H9 (cell line): Measurements from ENCODE around the gene SLC25A22. TPM values are rescaled to one million over a fixed set of nuclear protein-coding genes. Genes with fewer than 3 reads are reported as not detected.
A peak's percentile ranks its signal among the peaks of the same experiment; 100 is the strongest.

Source experiments
- DNase-seq: peaks from one replicate; pipeline ENCODE4 v3.0.0-alpha.2; 2017
- H2AFZ ChIP-seq: one replicate; pipeline ENCODE4 v1.6.1; 2013; ENCODE audit warnings: mild to moderate bottlenecking, low read length, control low read depth, moderate library complexity
- H2AK5ac ChIP-seq: 2 replicates; pipeline ENCODE4 v1.6.1; 2013; ENCODE audit warnings: low read length, control low read depth, mixed read lengths; ENCODE audit not compliant: insufficient read length
- H2BK120ac ChIP-seq: one replicate; pipeline ENCODE4 v1.6.1; 2013; ENCODE audit warnings: low read depth, mild to moderate bottlenecking, low read length, control low read depth, inconsistent platforms; ENCODE audit not compliant: poor library complexity, severe bottlenecking
- H2BK12ac ChIP-seq: 2 replicates; pipeline ENCODE4 v1.6.1; 2013; ENCODE audit warnings: low read length, control low read depth, mixed read lengths, low read depth; ENCODE audit not compliant: insufficient read length
- H2BK15ac ChIP-seq: 2 replicates; pipeline ENCODE4 v1.6.1; 2013; ENCODE audit warnings: low read depth, low read length, control low read depth
- H2BK20ac ChIP-seq: one replicate; pipeline ENCODE4 v1.6.1; 2013; ENCODE audit warnings: low read depth, mild to moderate bottlenecking, low read length, control low read depth, inconsistent platforms; ENCODE audit not compliant: poor library complexity, severe bottlenecking
- H2BK5ac ChIP-seq: 2 replicates; pipeline ENCODE4 v1.6.1; 2013; ENCODE audit warnings: low read length, control low read depth, mixed read lengths; ENCODE audit not compliant: insufficient read length
- H3K14ac ChIP-seq: 2 replicates; pipeline ENCODE4 v1.6.1; 2013; ENCODE audit warnings: low read length, control low read depth; ENCODE audit not compliant: insufficient read depth
- H3K18ac ChIP-seq: 2 replicates; pipeline ENCODE4 v1.6.1; 2013; ENCODE audit warnings: low read depth, mild to moderate bottlenecking, mixed read lengths, low read length, control low read depth; ENCODE audit not compliant: insufficient read length
- H3K23ac ChIP-seq: 2 replicates; pipeline ENCODE4 v1.6.1; 2013; ENCODE audit warnings: low read length, control low read depth, mixed read lengths, low read depth; ENCODE audit not compliant: insufficient read length
- H3K23me2 ChIP-seq: 2 replicates; pipeline ENCODE4 v1.6.1; 2013; ENCODE audit warnings: low read depth, mild to moderate bottlenecking, mixed read lengths, low read length, control low read depth; ENCODE audit not compliant: insufficient read length, poor library complexity, severe bottlenecking
- H3K27ac ChIP-seq: 2 replicates; pipeline ENCODE4 v1.5.1; 2013; ENCODE audit warnings: low read length, control low read depth, mixed read lengths, low read depth; ENCODE audit not compliant: insufficient read length
- H3K27me3 ChIP-seq: 2 replicates; pipeline ENCODE4 v1.6.1; 2013; ENCODE audit warnings: low read length, control low read depth, inconsistent platforms; ENCODE audit not compliant: insufficient read depth
- H3K4ac ChIP-seq: 2 replicates; pipeline ENCODE4 v1.6.1; 2013; ENCODE audit warnings: low read depth, mild to moderate bottlenecking, control low read depth, inconsistent platforms, low read length, moderate library complexity
- H3K4me1 ChIP-seq: 2 replicates; pipeline ENCODE4 v1.6.1; 2013; ENCODE audit warnings: low read length, control low read depth, inconsistent platforms; ENCODE audit not compliant: insufficient read depth
- H3K4me2 ChIP-seq: 2 replicates; pipeline ENCODE4 v1.6.1; 2013; ENCODE audit warnings: low read length, control low read depth, mixed read lengths; ENCODE audit not compliant: insufficient read length, insufficient read depth
- H3K56ac ChIP-seq: 2 replicates; pipeline ENCODE4 v1.6.1; 2013; ENCODE audit warnings: low read depth, mild to moderate bottlenecking, mixed read lengths, low read length, control low read depth; ENCODE audit not compliant: insufficient read length
- H3K79me1 ChIP-seq: 2 replicates; pipeline ENCODE4 v1.6.1; 2013; ENCODE audit warnings: low read depth, mild to moderate bottlenecking, moderate library complexity, low read length, control low read depth, inconsistent platforms; ENCODE audit not compliant: insufficient read depth, poor library complexity, severe bottlenecking
- H3K79me2 ChIP-seq: 2 replicates; pipeline ENCODE4 v1.6.1; 2013; ENCODE audit warnings: low read length, control low read depth, inconsistent platforms; ENCODE audit not compliant: insufficient read depth
- H3K9ac ChIP-seq: 2 replicates; pipeline ENCODE4 v1.6.1; 2013; ENCODE audit warnings: low read length, control low read depth, mixed read lengths; ENCODE audit not compliant: insufficient read length; ENCODE audit errors: extremely low read depth
- H3K9me3 ChIP-seq: one replicate; pipeline ENCODE4 v1.6.1; 2013; ENCODE audit warnings: low read depth, low read length, inconsistent platforms; ENCODE audit not compliant: control insufficient read depth
- H3T11ph ChIP-seq: one replicate; pipeline ENCODE4 v1.6.1; 2013; ENCODE audit warnings: mild to moderate bottlenecking, low read length, control low read depth, inconsistent platforms
- H4K20me1 ChIP-seq: one replicate; pipeline ENCODE4 v1.6.1; 2013; ENCODE audit not compliant: control insufficient read depth, insufficient read length, insufficient read depth
- H4K5ac ChIP-seq: 2 replicates; pipeline ENCODE4 v1.6.1; 2013; ENCODE audit warnings: low read depth, mild to moderate bottlenecking, mixed read lengths, low read length, control low read depth; ENCODE audit not compliant: insufficient read length
- H4K8ac ChIP-seq: replicated peaks from 2 replicates; pipeline ENCODE4 v1.6.1; 2013; ENCODE audit warnings: low read length, control low read depth, mixed read lengths, low read depth; ENCODE audit not compliant: insufficient read length
- H4K91ac ChIP-seq: 2 replicates; pipeline ENCODE4 v1.6.1; 2013; ENCODE audit warnings: low read depth, mild to moderate bottlenecking, moderate library complexity, mixed read lengths, low read length, control low read depth; ENCODE audit not compliant: insufficient read length
- H3K27ac Mint-ChIP-seq, 3 experiments: 2 replicates in 2 of 3; 3 replicates in 1 of 3; pipeline ENCODE4 v1.8.0; 2020 to 2021; ENCODE audit warnings: mixed read lengths in 3 of 3, mild to moderate bottlenecking in 1 of 3, moderate library complexity in 1 of 3
- H3K27me3 Mint-ChIP-seq: 2 replicates; pipeline ENCODE4 v1.8.0; 2021; ENCODE audit warnings: low read depth, mild to moderate bottlenecking, moderate library complexity, mixed read lengths
- H3K36me3 Mint-ChIP-seq, 3 experiments: 2 replicates in 2 of 3; 3 replicates in 1 of 3; pipeline ENCODE4 v1.8.0; 2020 to 2021; ENCODE audit warnings: low read depth in 3 of 3, mixed read lengths in 3 of 3; ENCODE audit not compliant: insufficient read depth in 1 of 3
- H3K4me1 Mint-ChIP-seq, 2 experiments: 2 replicates each; pipeline ENCODE4 v1.8.0; 2020; ENCODE audit warnings: mixed read lengths in 2 of 2
- H3K4me3 Mint-ChIP-seq, 2 experiments: 2 replicates in 1 of 2; 3 replicates in 1 of 2; pipeline ENCODE4 v1.8.0; 2020 to 2021; ENCODE audit warnings: mild to moderate bottlenecking in 2 of 2, mixed read lengths in 2 of 2, moderate library complexity in 1 of 2
- H3K9me3 Mint-ChIP-seq, 2 experiments: 2 replicates in 1 of 2; 3 replicates in 1 of 2; pipeline ENCODE4 v1.8.0; 2020; ENCODE audit warnings: mild to moderate bottlenecking in 2 of 2, mixed read lengths in 2 of 2, moderate library complexity in 1 of 2
- CTCF ChIP-seq: fragments of 200-600 bp; sonication (generic); conservative IDR thresholded peaks from 3 replicates; pipeline ENCODE4 v1.8.0; 2021; ENCODE audit warnings: antibody characterized with exemption, mild to moderate bottlenecking
- WGBS: extraction: QIAGEN DNeasy Blood & Tissue Kit; methylation state at CpG from one replicate; pipeline ENCODE4 v1.1.7; 2013; ENCODE audit warnings: missing lambda C conversion rate, low lambda C conversion rate, mixed read lengths; ENCODE audit not compliant: insufficient read length; ENCODE audit errors: extremely low coverage; 5-methylcytosine and 5-hydroxymethylcytosine counted together
- total RNA-seq: library from RNA; stranded (reverse); gene quantifications from 2 replicates; pipeline ENCODE4 v1.2.1, GENCODE V29; 2021

The SLC25A22 gene
- total RNA-seq, 1 experiment from 2014 or later: 51.9 TPM

- Mint-ChIP-seq H3K9me3 (no peaks in the 10 kb centered on the region), H3K36me3 (peaks cover 29 to 40% (median 31%) of the 10 kb centered on the region in 3 experiments), H3K4me1 (peaks cover 15 to 32% of the 10 kb centered on the region in 2 experiments), H3K27me3 (no peaks in the 10 kb centered on the region; the same call in 1 of the 2 replicates), H3K27ac (peak overlapping the region in 1 of 3 experiments; percentile 84; a peak in 2 of 7 replicates), H3K4me3 (peak overlapping the region; percentile 91 to 96; a peak in 4 of 5 replicates)
- H3K4ac ChIP-seq: no peak overlapping the region
- no peaks in the 10 kb centered on the region for H3K9me3 ChIP-seq
- TF ChIP-seq CTCF: no peak
- no peak overlapping the region for H2BK15ac ChIP-seq
- no peak overlapping the region for H4K91ac ChIP-seq
- no peak overlapping the region for H4K5ac ChIP-seq
- H3K79me2 ChIP-seq: peaks cover 10% of the 10 kb centered on the region; the same call in 1 of the 2 replicates
- no peak overlapping the region for H2BK5ac ChIP-seq
- no peak overlapping the region for H3K18ac ChIP-seq
- no peak overlapping the region for H2AK5ac ChIP-seq
- no peak overlapping the region for H2AFZ ChIP-seq
- H2BK120ac ChIP-seq: no peak overlapping the region
- no peak overlapping the region for H3K9ac ChIP-seq
- no peak overlapping the region for H3K56ac ChIP-seq
- no peak overlapping the region for H2BK12ac ChIP-seq
- H3K23ac ChIP-seq: no peak overlapping the region
- H2BK20ac ChIP-seq: no peak overlapping the region
- WGBS: no CpG with 5 or more reads among the region's 3 CpGs
- no peaks in the 10 kb centered on the region for H3K27me3 ChIP-seq
- H4K8ac ChIP-seq: no peak overlapping the region
- H3K4me1 ChIP-seq: no peaks in the 10 kb centered on the region
- H4K20me1 ChIP-seq: no peaks in the 10 kb centered on the region
- H3K79me1 ChIP-seq: peaks cover 9% of the 10 kb centered on the region
- H3K27ac ChIP-seq: no peak overlapping the region
- H3K14ac ChIP-seq: no peak overlapping the region
- peaks cover 12% of the 10 kb centered on the region for H3K23me2 ChIP-seq
- no peak overlapping the region for H3K4me2 ChIP-seq
- DNase-seq: no peak
- H3T11ph ChIP-seq: no peak overlapping the region
These were observed 14.3 kb upstream of the SLC25A22 start for GRCh38 chr11:812390-812789.
